ENCODE results near the gene MGAT5B.

MGAT5B gene

GRCh38 chr17:76948726-76949342 is 80.6 kb downstream of the MGAT5B start:
- H3F3A ChIP-seq (ENCODE audit: control insufficient read depth, insufficient read depth), result peaks cover 8% of the 10 kb centered on the region; the same call in 1 of the 2 replicates
- H4K20me1 ChIP-seq (ENCODE audit: control insufficient read depth, insufficient read depth, low read depth, low read length), result no peaks in the 10 kb centered on the region
- H3K36me3 ChIP-seq (ENCODE audit: control insufficient read depth, low read length), result peaks cover 5% of the 10 kb centered on the region
- no peaks in the 10 kb centered on the region for H3K9me2 ChIP-seq (replicated peaks; ENCODE audit: control insufficient read depth, low read length)
- H3K9me3 ChIP-seq (ENCODE audit: control insufficient read depth, insufficient read depth, low read length), result no peaks in the 10 kb centered on the region
- TF ChIP-seq, protein P1, sequence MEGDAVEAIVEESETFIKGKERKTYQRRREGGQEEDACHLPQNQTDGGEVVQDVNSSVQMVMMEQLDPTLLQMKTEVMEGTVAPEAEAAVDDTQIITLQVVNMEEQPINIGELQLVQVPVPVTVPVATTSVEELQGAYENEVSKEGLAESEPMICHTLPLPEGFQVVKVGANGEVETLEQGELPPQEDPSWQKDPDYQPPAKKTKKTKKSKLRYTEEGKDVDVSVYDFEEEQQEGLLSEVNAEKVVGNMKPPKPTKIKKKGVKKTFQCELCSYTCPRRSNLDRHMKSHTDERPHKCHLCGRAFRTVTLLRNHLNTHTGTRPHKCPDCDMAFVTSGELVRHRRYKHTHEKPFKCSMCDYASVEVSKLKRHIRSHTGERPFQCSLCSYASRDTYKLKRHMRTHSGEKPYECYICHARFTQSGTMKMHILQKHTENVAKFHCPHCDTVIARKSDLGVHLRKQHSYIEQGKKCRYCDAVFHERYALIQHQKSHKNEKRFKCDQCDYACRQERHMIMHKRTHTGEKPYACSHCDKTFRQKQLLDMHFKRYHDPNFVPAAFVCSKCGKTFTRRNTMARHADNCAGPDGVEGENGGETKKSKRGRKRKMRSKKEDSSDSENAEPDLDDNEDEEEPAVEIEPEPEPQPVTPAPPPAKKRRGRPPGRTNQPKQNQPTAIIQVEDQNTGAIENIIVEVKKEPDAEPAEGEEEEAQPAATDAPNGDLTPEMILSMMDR (IDR thresholded peaks at IDR 0.05; ENCODE audit: low read depth, low read length, poor library complexity, severe bottlenecking), result no peak
- no peak for TF ChIP-seq EZH2phosphoT487 (IDR thresholded peaks at IDR 0.05; ENCODE audit: borderline replicate concordance, low read length)
- H3K4me1 ChIP-seq (ENCODE audit: control insufficient read depth, low read length), result no peaks in the 10 kb centered on the region
- no peaks in the 10 kb centered on the region for H3K27me3 ChIP-seq (ENCODE audit: control insufficient read depth, low read length)
- no peak overlapping the region for H3K27ac ChIP-seq (ENCODE audit: low read depth, low read length)
- H3K4me3 ChIP-seq (ENCODE audit: low read length), result no peak overlapping the region
- H3K79me2 ChIP-seq (ENCODE audit: control insufficient read depth, low read length), result no peaks in the 10 kb centered on the region
- H3K4me2 ChIP-seq (ENCODE audit: low read length), result no peak overlapping the region

GRCh38 chr17:76949913-76950695 is 81.9 kb downstream of the MGAT5B start:
- peaks cover 8% of the 10 kb centered on the region; the same call in 1 of the 2 replicates for H3F3A ChIP-seq (ENCODE audit: control insufficient read depth, insufficient read depth)
- peaks cover 12% of the 10 kb centered on the region for H3K36me3 ChIP-seq (ENCODE audit: control insufficient read depth, low read length)
- H3K27me3 ChIP-seq (ENCODE audit: control insufficient read depth, low read length), result no peaks in the 10 kb centered on the region
- H3K79me2 ChIP-seq (ENCODE audit: control insufficient read depth, low read length), result no peaks in the 10 kb centered on the region
- H3K4me3 ChIP-seq (ENCODE audit: low read length), result no peak overlapping the region
- H3K4me1 ChIP-seq (ENCODE audit: control insufficient read depth, low read length), result no peaks in the 10 kb centered on the region
- no peaks in the 10 kb centered on the region for H4K20me1 ChIP-seq (ENCODE audit: control insufficient read depth, insufficient read depth, low read depth, low read length)
- no peaks in the 10 kb centered on the region for H3K9me2 ChIP-seq (replicated peaks; ENCODE audit: control insufficient read depth, low read length)
- H3K9me3 ChIP-seq (ENCODE audit: control insufficient read depth, insufficient read depth, low read length), result no peaks in the 10 kb centered on the region
- no peak overlapping the region for H3K4me2 ChIP-seq (ENCODE audit: low read length)
- no peak overlapping the region for H3K27ac ChIP-seq (ENCODE audit: low read depth, low read length)
- TF ChIP-seq EZH2phosphoT487 (IDR thresholded peaks at IDR 0.05; ENCODE audit: borderline replicate concordance, low read length), result no peak

- H3K4me1 ChIP-seq (ENCODE audit: control insufficient read depth, low read length), result peaks cover 7% of the 10 kb centered on the region
- TF ChIP-seq, protein P1 (IDR thresholded peaks at IDR 0.05; ENCODE audit: low read depth, low read length, poor library complexity, severe bottlenecking), result no peak
- H3K27me3 ChIP-seq (ENCODE audit: control insufficient read depth, low read length), result no peaks in the 10 kb centered on the region
- H3K79me2 ChIP-seq (ENCODE audit: control insufficient read depth, low read length), result peaks cover 7% of the 10 kb centered on the region
- H3K4me3 ChIP-seq (ENCODE audit: low read length), result no peak overlapping the region
- peaks cover 8% of the 10 kb centered on the region; the same call in 1 of the 2 replicates for H3F3A ChIP-seq (ENCODE audit: control insufficient read depth, insufficient read depth)
- no peak overlapping the region for H3K27ac ChIP-seq (ENCODE audit: low read depth, low read length)
- H3K36me3 ChIP-seq (ENCODE audit: control insufficient read depth, low read length), result peaks cover 20% of the 10 kb centered on the region
- H4K20me1 ChIP-seq (ENCODE audit: control insufficient read depth, insufficient read depth, low read depth, low read length), result no peaks in the 10 kb centered on the region
- no peak overlapping the region for H3K4me2 ChIP-seq (ENCODE audit: low read length)
- no peaks in the 10 kb centered on the region for H3K9me2 ChIP-seq (replicated peaks; ENCODE audit: control insufficient read depth, low read length)
- H3K9me3 ChIP-seq (ENCODE audit: control insufficient read depth, insufficient read depth, low read length), result no peaks in the 10 kb centered on the region
Observed at GRCh38 chr17:76951375-76951905, 83.2 kb downstream of the MGAT5B start.

GRCh38 chr17:76952402-76952801 is 84.2 kb downstream of the MGAT5B start:
- Histone ChIP-seq H3K36me3 (ENCODE audit: control insufficient read depth, low read length) (peaks cover 30% of the 10 kb centered on the region), H3F3A (ENCODE audit: control insufficient read depth, insufficient read depth) (peaks cover 8% of the 10 kb centered on the region; the same call in 1 of the 2 replicates), H3K4me1 (ENCODE audit: control insufficient read depth, low read length) (peaks cover 17% of the 10 kb centered on the region), H3K27me3 (ENCODE audit: control insufficient read depth, low read length) (no peaks in the 10 kb centered on the region), H3K4me2 (ENCODE audit: low read length) (no peak overlapping the region), H4K20me1 (ENCODE audit: control insufficient read depth, insufficient read depth, low read depth, low read length) (no peaks in the 10 kb centered on the region), H3K9me3 (ENCODE audit: control insufficient read depth, insufficient read depth, low read length) (no peaks in the 10 kb centered on the region), H3K9me2 (replicated peaks; ENCODE audit: control insufficient read depth, low read length) (no peaks in the 10 kb centered on the region), H3K4me3 (ENCODE audit: low read length) (no peak overlapping the region), H3K27ac (ENCODE audit: low read depth, low read length) (no peak overlapping the region), H3K79me2 (ENCODE audit: control insufficient read depth, low read length) (peaks cover 17% of the 10 kb centered on the region)
- no peak for TF ChIP-seq EZH2phosphoT487 (IDR thresholded peaks at IDR 0.05; ENCODE audit: borderline replicate concordance, low read length)
- TF ChIP-seq, protein P1 (IDR thresholded peaks at IDR 0.05; ENCODE audit: low read depth, low read length, poor library complexity, severe bottlenecking), result no peak

Measured in DOHH2 (cell line).